Astrocyte of the spinal cord (primary cell): Measurements from ENCODE around the gene FRYL.
A peak's percentile ranks its signal among the peaks of the same experiment; 100 is the strongest.

Experiments used
- DNase-seq: peaks from one replicate; pipeline ENCODE4 v3.0.0; 2011; ENCODE audit warnings: low read depth, low spot score
- H3K4me3 ChIP-seq: 2 replicates; pipeline ENCODE4 v1.5.1; 2011; ENCODE audit warnings: low read depth, mild to moderate bottlenecking, low read length, moderate library complexity
- CTCF ChIP-seq: IDR thresholded peaks from 2 replicates; pipeline ENCODE4 v1.5.1; 2012; ENCODE audit warnings: low read depth, mild to moderate bottlenecking, low read length, inconsistent platforms
- in situ Hi-C: cut with HindIII; loops from 2 replicates; pipeline ENCODE4 v1.10.0; 2017; ENCODE audit warnings: low sequenced_read_pairs

FRYL gene

GRCh38 chr4:48483006-48483776 lies 296.9 kb downstream of the FRYL start, which contains the start of gene SLC10A4:
Gene SLC10A4 (plus strand): TSS chr4:48483343. CDS start chr4:48483562, 219 bp downstream.
- in situ Hi-C loops = no loop called here
- H3K4me3 ChIP-seq = peak within 1 kb of the TSS; percentile 20
- no peak for DNase-seq
- no peak for TF ChIP-seq CTCF

- no peak for TF ChIP-seq CTCF
- DNase-seq = no peak
- in situ Hi-C loops = no loop called here
- no peak overlapping the region for H3K4me3 ChIP-seq
These were observed 298.5 kb downstream of the FRYL start for GRCh38 chr4:48481581-48481980.

- DNase-seq = no peak
- no peak for TF ChIP-seq CTCF
- in situ Hi-C loops = no loop called here
- H3K4me3 ChIP-seq = no peak overlapping the region
These were observed 301.8 kb downstream of the FRYL start for GRCh38 chr4:48478273-48478672.

- in situ Hi-C loops = no loop called here
- H3K4me3 ChIP-seq = no peak overlapping the region
- no peak for DNase-seq
- TF ChIP-seq CTCF = no peak
These were observed 304.3 kb downstream of the FRYL start for GRCh38 chr4:48475770-48476169.

GRCh38 chr4:48472794-48473193 lies 307.3 kb downstream of the FRYL start:
- DNase-seq = no peak
- in situ Hi-C loops = no loop called here

GRCh38 chr4:48470570-48470969 lies 309.5 kb downstream of the FRYL start:
- no peak for TF ChIP-seq CTCF
- in situ Hi-C loops = no loop called here

More at GRCh38 chr4:48472794-48473193, 307.3 kb downstream of the FRYL start:
- no peak for TF ChIP-seq CTCF
- no peak overlapping the region for H3K4me3 ChIP-seq

More at GRCh38 chr4:48470570-48470969, 309.5 kb downstream of the FRYL start:
- no peak for DNase-seq
- H3K4me3 ChIP-seq = no peak overlapping the region
